Measurements from ENCODE around the gene ADGRL3.

- TF ChIP-seq CTCF (tag by site-specific recombination; IDR thresholded peaks at IDR 0.05) (no peak), ZBTB20 (tag by site-specific recombination; IDR thresholded peaks at IDR 0.05) (no peak), ZNF549 (tag by site-specific recombination; IDR thresholded peaks at IDR 0.05) (no peak), ZNF777 (tag by site-specific recombination; IDR thresholded peaks at IDR 0.05; ENCODE audit: borderline replicate concordance) (no peak), ZFP41 (tag by site-specific recombination; IDR thresholded peaks at IDR 0.05; ENCODE audit: borderline replicate concordance) (no peak), REST (tag by site-specific recombination; IDR thresholded peaks at IDR 0.05) (no peak), ZNF785 (tag by site-specific recombination; IDR thresholded peaks at IDR 0.05) (no peak), ZBTB8A (tag by site-specific recombination; IDR thresholded peaks at IDR 0.05) (no peak), ZBTB7A (tag by site-specific recombination; IDR thresholded peaks at IDR 0.05; ENCODE audit: low read depth) (no peak), PRDM10 (tag by site-specific recombination; IDR thresholded peaks at IDR 0.05) (no peak), ZNF658 (tag by site-specific recombination; IDR thresholded peaks at IDR 0.05) (no peak), ATF2 (tag by site-specific recombination; IDR thresholded peaks at IDR 0.05; ENCODE audit: low read depth) (no peak)
Observed at GRCh38 chr4:61175495-61175894, 24.6 kb upstream of the ADGRL3 start.

Measured in HEK293 (cell line).